Activated CD4-positive, alpha-beta T cell treated with anti-CD3 and anti-CD28 coated beads, Interleukin-2, amount 50 U/mL, for 1 hour (primary cell): ENCODE measurements around the gene DSTYK.

Experiments used
- DNase-seq: peaks from one replicate; pipeline ENCODE4 v3.0.0-alpha.2; 2020

Gene DSTYK, protein sequence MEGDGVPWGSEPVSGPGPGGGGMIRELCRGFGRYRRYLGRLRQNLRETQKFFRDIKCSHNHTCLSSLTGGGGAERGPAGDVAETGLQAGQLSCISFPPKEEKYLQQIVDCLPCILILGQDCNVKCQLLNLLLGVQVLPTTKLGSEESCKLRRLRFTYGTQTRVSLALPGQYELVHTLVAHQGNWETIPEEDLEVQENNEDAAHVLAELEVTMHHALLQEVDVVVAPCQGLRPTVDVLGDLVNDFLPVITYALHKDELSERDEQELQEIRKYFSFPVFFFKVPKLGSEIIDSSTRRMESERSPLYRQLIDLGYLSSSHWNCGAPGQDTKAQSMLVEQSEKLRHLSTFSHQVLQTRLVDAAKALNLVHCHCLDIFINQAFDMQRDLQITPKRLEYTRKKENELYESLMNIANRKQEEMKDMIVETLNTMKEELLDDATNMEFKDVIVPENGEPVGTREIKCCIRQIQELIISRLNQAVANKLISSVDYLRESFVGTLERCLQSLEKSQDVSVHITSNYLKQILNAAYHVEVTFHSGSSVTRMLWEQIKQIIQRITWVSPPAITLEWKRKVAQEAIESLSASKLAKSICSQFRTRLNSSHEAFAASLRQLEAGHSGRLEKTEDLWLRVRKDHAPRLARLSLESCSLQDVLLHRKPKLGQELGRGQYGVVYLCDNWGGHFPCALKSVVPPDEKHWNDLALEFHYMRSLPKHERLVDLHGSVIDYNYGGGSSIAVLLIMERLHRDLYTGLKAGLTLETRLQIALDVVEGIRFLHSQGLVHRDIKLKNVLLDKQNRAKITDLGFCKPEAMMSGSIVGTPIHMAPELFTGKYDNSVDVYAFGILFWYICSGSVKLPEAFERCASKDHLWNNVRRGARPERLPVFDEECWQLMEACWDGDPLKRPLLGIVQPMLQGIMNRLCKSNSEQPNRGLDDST

GRCh38 chr1:205211169-205211838 lies at the start of gene DSTYK:
TSS of gene DSTYK (minus strand) at chr1:205211702. CDS start at chr1:205211535, 167 bp downstream.
- peak; percentile 88 for DNase-seq

DNA sequence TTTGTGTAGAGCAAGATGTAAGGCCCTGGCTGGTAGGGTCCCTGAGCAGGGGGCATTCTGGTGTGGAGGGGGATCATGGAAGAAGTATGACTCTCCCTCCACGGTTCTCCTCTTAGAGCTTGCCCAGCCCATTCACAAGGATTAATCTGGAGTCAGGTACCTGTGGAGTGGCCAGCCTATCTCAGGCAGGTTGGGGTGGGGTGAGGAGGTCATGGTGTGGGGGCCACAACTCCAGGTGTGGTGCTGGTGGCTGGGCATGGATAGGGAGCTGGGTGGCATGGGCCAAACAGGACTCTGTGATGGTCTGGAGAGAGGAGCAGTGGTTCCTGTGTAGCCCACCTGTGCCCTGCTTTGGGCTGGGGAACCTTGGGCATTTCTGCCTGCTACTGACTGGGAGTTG lies 48.5 kb upstream of the DSTYK start:
- no peak for DNase-seq

DNA sequence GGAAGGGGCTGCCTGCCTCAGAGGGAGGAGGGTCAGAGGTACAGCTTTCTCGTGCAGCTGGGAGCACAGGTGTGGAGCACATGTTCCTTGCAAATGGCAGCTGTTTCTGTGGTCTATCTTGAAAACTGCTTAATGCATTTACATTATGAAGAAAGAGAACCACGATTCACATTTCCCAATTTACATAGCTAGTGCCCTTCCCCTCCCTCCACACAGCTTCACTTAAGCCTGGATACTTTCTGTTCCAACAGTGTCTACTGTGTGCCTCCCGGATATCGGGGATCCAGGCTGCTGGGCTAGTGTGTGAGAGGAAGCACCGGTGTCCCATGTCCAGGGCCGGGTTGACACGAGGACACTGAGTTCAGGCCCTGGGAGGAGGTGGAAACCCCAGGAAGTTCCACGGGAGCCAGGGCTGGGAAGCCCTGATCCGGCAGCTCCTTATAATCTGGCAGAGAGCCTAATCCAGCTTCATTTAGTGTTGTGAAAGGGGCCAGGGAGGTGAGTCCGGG lies 47.9 kb upstream of the DSTYK start:
- DNase-seq, result no peak

DNA sequence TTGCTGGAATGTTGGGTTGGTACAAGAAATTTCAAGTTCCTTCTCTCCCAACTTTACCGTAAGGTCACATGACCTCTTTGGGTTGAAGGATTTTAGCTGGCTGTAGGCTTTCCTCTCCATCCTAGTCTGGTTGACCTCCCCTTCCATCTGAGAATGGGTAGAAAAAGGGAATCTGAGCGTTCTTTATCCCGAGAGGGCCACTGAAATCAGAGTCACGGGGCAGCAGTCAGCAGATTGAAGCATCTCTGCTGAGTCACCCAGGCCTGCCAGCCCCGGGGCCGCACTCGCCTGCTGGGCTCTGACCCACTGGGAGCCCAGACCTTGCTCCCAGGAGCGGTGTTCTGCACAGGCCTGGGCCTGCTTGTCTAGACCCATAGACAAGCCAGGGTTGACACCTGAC lies 47.2 kb upstream of the DSTYK start:
- no peak for DNase-seq

DNA sequence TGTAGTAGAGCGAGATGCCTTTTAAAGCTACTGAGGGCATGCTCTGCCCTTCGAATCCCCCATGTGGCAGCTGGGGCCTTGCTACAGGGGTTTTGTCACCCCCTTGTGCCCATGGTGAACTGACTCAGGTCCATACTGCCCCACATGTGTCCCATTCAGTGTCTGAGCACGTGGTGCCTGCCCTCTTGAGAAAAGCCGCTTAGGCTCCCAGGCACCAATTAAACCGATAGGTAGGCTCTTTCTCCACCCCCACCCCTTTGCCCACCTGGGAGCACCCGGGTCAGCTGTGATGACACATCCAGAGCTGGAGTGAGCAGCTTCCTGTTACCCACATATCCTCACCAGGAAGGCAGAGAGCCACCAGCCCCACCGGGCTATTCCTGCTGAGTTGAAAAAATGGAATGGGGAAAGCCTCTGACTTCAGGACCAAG lies 46.8 kb upstream of the DSTYK start:
- DNase-seq, result no peak

DNA sequence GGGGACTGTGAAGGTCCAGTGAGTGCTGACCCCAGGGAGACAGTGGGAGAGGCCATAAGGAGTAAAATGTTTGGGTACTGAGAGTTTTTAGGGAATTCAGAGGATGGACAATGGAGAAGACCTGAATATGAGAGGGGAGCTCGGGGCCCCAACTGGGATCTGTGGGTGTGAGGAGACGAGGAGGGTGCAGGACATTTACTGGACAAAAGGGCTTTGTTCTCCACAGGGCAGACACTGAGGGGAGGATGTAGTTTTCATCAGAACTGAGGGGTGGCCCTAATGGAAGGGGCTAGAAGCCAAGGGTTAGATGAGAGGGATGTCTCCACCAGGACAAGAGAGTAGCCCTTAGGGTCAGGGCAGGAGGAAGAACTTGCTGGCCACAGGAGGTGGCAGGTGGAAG lies 46.2 kb upstream of the DSTYK start:
- no peak for DNase-seq

DNA sequence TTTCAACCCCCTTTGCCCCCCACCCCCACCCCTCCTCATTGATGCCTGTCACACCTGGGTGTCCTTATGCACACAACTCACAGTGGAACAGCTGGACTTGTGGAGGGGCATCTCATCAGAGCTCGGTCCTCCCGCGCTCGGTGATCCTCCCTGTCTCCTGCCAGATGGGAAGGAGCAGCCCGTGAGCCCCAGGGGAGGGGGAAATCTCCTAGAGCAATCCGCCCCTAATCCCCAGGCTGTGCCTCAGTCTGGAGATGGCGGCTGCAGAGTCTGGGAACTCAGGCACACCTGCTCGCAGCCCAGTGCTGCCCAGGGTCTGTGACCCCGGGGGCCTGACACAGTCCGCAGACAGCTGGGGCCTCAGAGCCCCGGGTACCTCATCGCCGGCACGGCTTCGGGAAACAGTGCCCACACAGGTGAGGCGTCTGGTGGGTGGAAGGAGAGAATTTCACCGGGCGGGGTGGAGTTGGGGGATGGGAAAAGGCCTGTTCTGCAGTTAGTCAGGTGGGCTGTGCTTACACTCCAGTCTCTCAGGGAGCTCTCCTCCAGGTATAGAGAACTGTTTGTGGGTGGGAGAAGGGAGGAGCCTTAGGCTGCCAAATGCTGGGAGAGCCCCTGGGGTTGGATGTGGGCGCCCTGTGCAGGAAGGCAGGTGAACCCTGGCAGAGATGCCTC lies 45.6 kb upstream of the DSTYK start:
- DNase-seq, result no peak

GRCh38 chr1:205255941-205256780 lies 44.7 kb upstream of the DSTYK start:
- DNase-seq, result peak; percentile 85

DNA sequence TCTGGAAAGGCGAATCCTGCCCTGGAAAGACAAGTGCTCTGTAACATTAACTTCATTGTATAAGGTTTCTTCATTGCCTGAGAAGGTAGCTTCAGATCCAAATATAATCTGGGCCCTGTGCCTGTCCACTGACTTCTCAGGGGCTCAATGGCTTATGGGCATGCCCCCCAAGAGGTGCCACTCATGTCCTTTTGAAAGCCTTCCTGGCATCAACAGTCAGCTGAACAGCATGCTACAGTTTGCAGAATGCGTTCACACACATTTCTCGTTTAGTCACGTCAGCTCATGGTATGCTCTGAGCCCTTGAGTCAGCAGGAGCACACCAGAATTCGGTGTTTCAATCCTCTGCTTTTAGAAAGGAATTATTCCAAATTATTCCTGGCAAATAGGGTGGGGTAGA lies 40.1 kb upstream of the DSTYK start:
- no peak for DNase-seq

DNA sequence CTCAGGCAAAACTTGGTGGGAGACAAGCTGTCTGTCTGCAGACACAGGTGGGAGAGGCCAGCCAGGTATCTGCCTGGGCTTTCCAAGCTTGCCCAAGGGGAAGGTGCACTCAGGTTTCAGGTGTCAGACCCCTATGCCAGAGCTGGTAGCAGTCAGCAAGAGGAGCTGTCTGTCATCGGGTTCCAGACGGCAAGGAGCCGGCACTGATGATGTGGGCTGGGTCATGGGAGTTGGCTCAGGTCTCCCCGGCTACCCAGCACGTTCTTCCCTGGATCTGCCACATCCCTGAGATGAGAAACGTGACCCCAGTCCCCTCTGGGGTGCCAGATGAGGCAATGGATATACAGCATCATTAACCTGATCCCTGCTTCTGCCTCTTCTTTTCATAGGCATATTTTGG lies 39.2 kb upstream of the DSTYK start:
- no peak for DNase-seq

DNA sequence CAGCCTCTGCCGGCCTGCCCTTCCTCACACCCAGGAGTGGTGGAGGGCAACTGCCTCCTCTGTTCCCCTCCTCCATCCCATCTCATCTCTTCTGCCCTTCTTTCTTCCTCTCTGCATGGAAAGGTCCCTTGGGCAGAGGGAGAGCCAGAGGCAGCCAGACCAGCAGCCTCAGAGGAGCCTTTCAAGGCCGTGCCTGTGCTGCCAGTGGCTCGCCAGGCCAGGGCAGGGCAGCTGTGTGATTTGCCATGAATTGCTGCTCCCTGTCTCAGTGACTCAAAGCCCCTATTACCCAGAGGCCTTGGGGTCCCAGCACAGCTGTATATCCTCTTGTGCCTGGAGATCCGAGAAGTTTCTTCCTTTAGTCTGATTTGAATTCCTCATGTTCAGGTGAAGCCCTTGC lies 38.1 kb upstream of the DSTYK start:
- DNase-seq, result no peak

DNA sequence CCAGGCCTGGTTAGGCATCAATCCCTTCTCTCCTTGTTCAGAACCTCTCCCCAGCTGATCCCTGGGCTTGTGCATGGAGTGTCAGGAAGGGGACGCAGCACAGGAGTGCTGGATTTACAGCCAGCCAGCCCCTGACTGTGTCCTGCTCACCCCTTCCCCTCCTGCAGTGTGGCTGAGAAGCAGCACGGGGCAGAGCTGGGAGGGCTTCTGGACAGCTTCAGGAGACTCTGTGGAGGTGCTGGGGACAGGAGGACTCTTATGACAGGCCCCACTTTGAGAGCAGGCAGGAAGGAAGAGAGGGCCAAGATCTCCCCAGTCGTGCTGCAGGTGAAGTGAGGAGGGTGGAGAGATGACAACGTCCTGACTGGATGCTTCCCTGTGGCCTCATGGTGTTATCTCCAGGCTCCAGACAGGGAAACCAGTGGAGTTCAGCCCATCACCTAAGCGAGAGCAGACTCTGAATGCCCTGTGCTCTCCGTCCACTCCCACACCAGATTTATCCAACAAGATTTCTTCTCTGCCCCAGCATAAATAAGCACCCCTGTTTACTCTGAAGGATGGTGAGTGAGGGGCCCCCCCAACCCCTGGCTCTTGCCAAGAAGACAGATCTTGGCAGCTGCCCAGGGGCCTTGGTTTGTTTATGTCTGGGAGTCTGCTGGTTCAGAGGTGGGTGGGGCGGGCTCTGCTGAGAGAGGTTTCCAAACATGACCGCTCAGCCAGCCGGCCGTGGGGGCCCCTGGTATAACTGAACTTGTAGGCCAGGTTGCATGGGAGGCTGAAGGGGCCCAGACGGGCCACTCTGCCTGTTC lies 37.5 kb upstream of the DSTYK start:
- DNase-seq, result no peak

GRCh38 chr1:205247130-205247921 lies 35.8 kb upstream of the DSTYK start:
- DNase-seq, result no peak

DNA sequence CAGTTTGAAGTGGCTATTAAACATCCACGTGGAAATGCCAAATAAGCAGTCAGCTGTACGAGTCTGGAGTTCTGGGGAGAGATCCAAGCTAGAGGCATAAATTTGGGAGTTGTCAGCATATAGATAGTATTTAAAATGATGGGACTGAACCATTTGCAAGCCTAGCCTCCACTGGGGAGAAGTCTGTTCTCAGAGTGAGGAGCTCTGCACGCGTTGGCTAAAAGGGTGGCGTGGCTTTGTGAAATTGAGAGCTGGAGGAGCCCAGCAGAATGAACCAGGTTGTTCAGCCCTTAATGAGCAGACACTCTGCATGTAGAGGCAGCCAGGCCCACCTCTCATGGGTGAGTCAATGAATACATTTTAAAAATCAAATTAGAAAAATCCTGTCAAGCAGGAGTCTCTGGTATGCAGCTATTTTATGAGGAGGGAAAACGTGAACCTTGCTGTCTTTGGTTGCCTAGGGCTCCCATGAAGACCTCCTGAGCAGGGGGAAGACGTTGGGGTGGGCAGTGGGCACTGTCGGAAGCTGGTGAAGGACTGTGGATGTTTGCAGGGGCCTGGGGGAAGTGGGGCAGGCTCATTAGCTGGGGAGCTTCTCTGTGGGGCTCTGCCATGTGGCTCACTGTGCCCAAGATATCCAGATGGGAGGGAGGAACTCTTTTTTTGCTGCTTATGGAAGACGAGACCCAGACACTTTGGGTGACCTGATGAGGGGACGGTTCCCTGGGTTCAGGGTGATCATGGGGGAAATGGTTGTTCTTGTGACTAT lies 35.0 kb upstream of the DSTYK start:
- no peak for DNase-seq

DNA sequence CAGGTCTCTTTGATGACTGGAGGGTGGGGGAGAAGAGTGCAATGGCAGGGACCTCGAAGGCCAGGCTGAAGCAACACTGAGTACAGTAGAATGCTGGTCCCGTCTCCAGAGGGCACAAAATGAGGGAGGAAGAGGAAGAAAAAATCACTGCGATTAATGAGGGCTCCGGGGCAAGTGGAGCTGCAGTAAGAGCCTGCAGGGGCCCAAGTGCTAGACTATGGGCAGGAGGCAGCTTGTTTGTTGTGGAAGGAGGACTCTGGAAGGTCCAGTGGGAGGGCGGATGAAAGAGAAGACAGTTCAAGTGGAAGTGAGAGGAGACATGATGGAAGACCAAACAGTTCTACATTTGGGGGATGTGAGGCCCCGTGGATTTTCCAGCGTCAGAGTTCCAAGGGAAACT lies 33.6 kb upstream of the DSTYK start:
- no peak for DNase-seq

- no peak for DNase-seq
Measured at GRCh38 chr1:205244384-205244783, 32.9 kb upstream of the DSTYK start.

DNA sequence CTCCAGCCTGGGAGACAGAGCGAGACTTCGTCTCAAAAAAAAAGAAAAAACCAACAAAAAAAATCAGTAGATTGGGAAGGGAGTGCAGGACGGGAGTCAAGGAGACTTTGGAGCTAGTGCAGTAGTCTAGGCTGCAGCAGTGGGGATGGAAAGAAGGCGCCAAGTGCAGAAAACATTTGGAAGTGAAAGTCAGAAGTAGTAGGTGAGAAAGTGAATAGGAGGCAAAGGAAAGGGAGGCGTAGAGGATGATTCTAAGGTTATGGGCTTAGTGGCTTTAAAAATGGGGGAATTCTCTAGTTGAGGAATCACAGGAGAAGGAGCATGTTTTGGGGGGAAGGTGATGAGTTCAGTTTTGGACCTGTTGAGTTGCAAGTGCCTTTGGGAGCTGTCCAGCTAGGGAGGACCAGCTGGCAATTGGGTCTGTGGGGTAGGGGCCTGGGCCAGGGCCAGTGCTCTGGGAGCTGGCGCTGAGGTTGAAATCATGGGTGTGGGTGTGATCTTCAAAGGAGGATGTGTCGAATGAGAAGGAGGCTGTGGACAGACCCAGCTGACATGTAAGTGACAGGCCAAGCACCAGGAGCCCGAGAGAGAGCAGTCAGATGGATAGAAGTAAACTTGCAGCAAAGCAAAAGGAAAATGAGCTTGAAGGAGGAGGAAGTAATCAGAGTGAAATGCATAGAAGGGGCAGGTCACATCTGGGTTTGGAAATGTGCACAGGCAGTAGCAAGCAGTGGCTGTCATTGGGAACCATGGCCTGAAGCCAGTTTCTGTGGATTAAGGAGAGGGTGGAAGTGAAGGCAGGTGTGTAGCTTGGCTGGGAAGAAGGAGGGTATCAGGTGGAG lies 32.1 kb upstream of the DSTYK start:
- no peak for DNase-seq
